GM06990 (cell line): ENCODE results near the gene HHEX.

Experiments used
- DNase-seq: peaks from one replicate; pipeline ENCODE4 v3.0.0-alpha.2; 2011; ENCODE audit not compliant: insufficient read length; ENCODE audit errors: extremely low read depth
- H3K27me3 ChIP-seq: replicated peaks from 2 replicates; pipeline ENCODE4 v1.6.0; 2011; ENCODE audit warnings: low read length; ENCODE audit not compliant: control insufficient read depth, insufficient read depth
- H3K36me3 ChIP-seq: 2 replicates; pipeline ENCODE4 v1.5.1; 2011; ENCODE audit warnings: low read length; ENCODE audit not compliant: control insufficient read depth, insufficient read depth
- H3K4me3 ChIP-seq: replicated peaks from 2 replicates; pipeline ENCODE4 v1.5.1; 2011; ENCODE audit warnings: low read depth, mild to moderate bottlenecking, control low read depth, low read length
- TF ChIP-seq, protein P1 (sequence below): IDR thresholded peaks from 2 replicates; pipeline ENCODE4 v1.5.1; 2011; ENCODE audit warnings: low read length, control low read depth, mild to moderate bottlenecking, inconsistent platforms; ENCODE audit not compliant: insufficient read depth, poor library complexity, severe bottlenecking

The HHEX gene

DNA sequence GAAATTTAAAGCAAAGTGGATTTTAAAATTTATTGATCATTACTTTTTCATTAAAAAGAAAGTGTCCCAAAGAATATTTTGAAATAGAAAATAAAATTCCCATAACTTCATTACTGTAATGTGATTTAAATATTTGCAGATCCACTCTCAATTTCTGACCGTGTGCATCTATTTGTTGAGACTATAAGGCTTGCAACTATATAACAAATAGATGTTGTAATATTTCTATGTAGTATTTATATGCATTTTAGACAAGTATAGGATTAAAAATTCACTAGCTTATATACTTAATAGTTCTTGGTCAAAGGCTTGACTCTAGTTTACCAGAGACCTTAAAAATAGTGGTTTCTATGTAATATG is 3.8 kb downstream of the HHEX start:
- TF ChIP-seq, protein P1, sequence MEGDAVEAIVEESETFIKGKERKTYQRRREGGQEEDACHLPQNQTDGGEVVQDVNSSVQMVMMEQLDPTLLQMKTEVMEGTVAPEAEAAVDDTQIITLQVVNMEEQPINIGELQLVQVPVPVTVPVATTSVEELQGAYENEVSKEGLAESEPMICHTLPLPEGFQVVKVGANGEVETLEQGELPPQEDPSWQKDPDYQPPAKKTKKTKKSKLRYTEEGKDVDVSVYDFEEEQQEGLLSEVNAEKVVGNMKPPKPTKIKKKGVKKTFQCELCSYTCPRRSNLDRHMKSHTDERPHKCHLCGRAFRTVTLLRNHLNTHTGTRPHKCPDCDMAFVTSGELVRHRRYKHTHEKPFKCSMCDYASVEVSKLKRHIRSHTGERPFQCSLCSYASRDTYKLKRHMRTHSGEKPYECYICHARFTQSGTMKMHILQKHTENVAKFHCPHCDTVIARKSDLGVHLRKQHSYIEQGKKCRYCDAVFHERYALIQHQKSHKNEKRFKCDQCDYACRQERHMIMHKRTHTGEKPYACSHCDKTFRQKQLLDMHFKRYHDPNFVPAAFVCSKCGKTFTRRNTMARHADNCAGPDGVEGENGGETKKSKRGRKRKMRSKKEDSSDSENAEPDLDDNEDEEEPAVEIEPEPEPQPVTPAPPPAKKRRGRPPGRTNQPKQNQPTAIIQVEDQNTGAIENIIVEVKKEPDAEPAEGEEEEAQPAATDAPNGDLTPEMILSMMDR: no peak

DNA sequence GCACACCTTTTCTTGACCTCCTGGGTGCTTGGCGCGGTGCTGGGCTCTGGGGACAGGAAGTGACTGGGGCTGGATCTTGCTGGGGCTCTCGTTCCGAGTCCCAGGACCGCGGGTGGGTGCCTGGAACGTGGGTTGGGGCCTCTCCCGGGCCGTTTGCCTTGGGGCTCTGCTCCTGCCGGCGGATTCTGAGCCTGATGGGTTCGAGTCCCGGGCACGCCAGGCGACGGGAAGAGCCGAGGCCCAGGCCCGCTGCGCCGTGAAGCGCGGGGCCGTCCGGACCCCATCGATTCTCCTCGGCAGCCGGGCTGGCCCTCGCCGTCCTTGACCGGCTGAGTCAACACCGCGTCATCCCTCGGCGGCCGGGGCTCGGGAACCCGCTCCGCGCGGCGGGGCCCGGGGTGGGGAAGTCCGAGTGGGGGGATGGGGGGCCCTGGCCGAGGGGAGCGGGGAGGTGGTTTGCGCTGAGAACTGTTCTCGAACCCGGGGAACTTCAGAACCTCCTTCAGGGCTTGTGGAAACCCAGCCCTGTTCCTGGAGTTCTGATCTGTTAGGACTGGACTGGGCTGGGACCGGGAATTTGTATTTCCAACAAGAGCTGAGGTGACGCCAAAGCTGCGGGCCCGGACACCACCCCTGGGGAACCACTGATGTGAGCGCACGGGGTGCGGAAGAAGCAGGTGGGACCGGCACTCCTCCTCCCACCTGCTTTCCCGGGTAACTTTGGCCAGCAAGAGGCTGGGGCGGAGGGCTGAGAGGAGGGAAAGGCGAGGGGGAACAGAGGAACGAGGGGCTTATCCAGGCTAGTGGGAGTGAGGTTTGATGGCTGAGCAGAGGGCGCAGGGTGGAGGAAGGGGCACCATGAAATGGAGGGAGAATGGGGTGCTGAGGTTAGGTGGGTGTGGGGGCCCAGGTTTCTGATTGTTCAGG is 6.2 kb downstream of the HHEX start:
- TF ChIP-seq, protein P1: no peak
- Histone ChIP-seq H3K36me3 (no peaks in the 10 kb centered on the region), H3K4me3 (no peak overlapping the region), H3K27me3 (peaks cover 2% of the 10 kb centered on the region)
- no peak for DNase-seq

More for the DNA sequence above, 3.8 kb downstream of the HHEX start:
- Histone ChIP-seq H3K36me3 (no peaks in the 10 kb centered on the region), H3K4me3 (no peak overlapping the region), H3K27me3 (no peaks in the 10 kb centered on the region; the same call in none of the 2 replicates)
- no peak for DNase-seq

DNA sequence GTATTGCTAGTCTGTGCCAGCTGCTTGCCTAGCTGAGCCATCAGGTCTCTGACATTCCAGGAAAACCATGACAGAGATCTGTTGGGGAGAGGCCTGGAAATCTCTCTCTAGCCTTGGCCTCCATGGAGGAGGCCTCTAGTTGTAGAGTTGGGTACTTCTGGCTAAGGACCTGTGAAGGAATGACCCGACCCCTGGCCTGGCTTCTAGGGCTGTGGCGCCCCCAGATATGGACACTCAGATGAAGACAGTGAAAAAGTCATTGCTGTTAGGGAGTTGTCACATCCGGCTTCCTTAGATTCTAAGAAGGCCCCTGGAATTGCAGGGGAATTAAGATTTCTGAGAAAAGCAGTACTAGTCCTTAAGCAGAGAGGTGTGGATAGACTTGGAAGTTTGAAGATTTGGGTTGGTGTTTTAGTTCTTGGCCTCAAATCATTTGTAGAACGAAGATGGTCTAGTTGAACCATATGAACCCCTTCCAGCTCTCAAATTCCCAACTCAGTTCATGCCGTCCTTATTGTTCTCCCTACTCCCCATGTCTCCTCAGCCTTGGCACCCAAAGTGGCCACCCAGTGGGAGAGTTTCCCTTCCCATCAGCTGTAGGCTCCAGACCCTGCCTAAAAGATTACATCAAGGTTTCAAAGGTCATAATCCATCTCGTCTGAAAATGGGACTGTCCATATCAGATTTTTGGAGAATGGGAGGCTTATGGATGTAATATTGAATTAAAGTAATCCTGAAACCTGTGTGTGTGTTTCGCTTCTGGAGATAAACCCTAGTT is 7.0 kb downstream of the HHEX start:
- H3K4me3 ChIP-seq: no peak overlapping the region
- TF ChIP-seq, protein P1: no peak
- no peaks in the 10 kb centered on the region for H3K36me3 ChIP-seq
- DNase-seq: no peak
- H3K27me3 ChIP-seq: peaks cover 2% of the 10 kb centered on the region

DNA sequence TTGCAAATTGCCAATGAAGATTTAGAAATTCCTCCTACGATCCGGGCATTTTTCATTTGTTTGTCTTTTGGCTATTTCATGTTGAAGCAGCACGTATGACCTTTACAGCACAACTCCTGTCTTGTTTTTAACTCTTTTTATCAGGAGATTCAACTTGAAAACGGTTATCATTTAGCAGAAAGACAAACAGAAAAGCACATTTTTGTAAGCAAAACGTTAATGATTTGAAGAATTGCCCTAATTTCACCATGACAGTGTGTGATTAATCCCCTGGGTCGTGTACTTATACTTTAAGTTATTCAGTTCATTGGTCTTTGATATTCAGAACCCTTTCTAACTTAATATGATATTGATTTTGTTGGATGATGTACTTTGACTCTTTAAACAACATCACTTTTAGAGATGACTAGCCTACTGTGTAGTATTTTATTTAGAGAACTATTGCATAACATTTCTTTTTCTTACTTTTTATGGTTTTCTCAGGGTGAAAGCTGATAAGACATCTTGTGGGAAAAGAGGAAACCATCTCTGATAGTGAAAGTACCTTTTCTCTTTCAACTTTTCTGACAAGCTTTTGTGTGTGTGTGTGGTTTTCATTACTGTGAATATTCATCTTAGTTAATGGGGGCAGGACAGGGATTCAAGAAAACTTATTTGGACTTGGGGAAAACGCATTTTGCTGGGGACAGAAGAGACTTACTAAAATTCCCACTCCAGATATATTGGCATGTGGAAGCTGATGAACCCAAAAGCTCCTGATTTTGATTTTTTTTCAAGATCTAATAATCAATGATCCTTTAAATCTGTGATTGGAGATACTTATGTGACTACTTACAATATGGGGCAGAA is 8.1 kb downstream of the HHEX start:
- Histone ChIP-seq H3K27me3 (peaks cover 2% of the 10 kb centered on the region), H3K36me3 (no peaks in the 10 kb centered on the region), H3K4me3 (no peak overlapping the region)
- TF ChIP-seq, protein P1: no peak
- peak; percentile 53 for DNase-seq

DNA sequence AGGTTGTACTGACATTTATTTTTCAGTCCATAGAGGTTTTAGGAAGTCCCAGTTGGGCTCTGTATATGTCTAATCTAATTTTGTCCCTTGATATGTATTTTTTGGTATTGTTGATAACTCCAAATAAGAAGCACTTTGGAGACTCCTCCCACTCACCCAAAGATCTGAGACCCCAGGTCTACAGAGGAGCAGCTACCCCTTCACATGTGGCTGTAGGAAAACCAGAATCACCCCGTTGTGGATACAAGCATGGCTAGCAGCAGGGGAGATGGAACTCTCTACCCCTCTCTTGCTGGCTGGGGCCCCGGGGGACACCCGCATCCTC is 9.4 kb downstream of the HHEX start:
- H3K36me3 ChIP-seq: no peaks in the 10 kb centered on the region
- peaks cover 2% of the 10 kb centered on the region for H3K27me3 ChIP-seq
- peak overlapping the region; percentile 38; the same call in 1 of the 2 replicates for H3K4me3 ChIP-seq
- TF ChIP-seq, protein P1: no peak
- DNase-seq: no peak
